GM23248 (cell line): ENCODE results near the gene DGKI. TPM values are rescaled to one million over a fixed set of nuclear protein-coding genes. Genes with fewer than 3 reads are reported as not detected.

Experiments
- DNase-seq: peaks from one replicate; pipeline ENCODE4 v3.0.0-alpha.2; 2015
- H2AFZ ChIP-seq: fragments of 200-600 bp; sonication (generic); 2 replicates; pipeline ENCODE4 v1.6.1; 2016; ENCODE audit warnings: antibody characterized with exemption
- H3F3A ChIP-seq: fragments of 200-600 bp; sonication (generic); 2 replicates; pipeline ENCODE4 v1.6.1; 2016; ENCODE audit warnings: mild to moderate bottlenecking, antibody characterized with exemption, mixed run types; ENCODE audit not compliant: insufficient read depth
- H3K27ac ChIP-seq: fragments of 200-600 bp; sonication (generic); 2 replicates; pipeline ENCODE4 v1.5.1; 2016; ENCODE audit warnings: mild to moderate bottlenecking
- H3K27me3 ChIP-seq: fragments of 200-600 bp; sonication (generic); replicated peaks from 2 replicates; pipeline ENCODE4 v1.6.1; 2016; ENCODE audit warnings: mild to moderate bottlenecking; ENCODE audit not compliant: insufficient read depth
- H3K36me3 ChIP-seq: fragments of 200-600 bp; sonication (generic); 2 replicates; pipeline ENCODE4 v1.6.1; 2016; ENCODE audit warnings: low read depth, mild to moderate bottlenecking
- H3K4me1 ChIP-seq: fragments of 200-600 bp; sonication (generic); 2 replicates; pipeline ENCODE4 v1.6.1; 2016; ENCODE audit warnings: mild to moderate bottlenecking; ENCODE audit not compliant: insufficient read depth
- H3K4me2 ChIP-seq: fragments of 200-600 bp; sonication (generic); one replicate; pipeline ENCODE4 v1.6.1; 2016; ENCODE audit warnings: mild to moderate bottlenecking; ENCODE audit not compliant: unreplicated experiment
- H3K4me3 ChIP-seq: fragments of 200-600 bp; sonication (generic); 2 replicates; pipeline ENCODE4 v1.5.1; 2016; ENCODE audit warnings: mild to moderate bottlenecking
- H3K79me2 ChIP-seq: fragments of 200-600 bp; sonication (generic); 2 replicates; pipeline ENCODE4 v1.6.1; 2016; ENCODE audit warnings: mild to moderate bottlenecking; ENCODE audit not compliant: insufficient read depth
- H3K9ac ChIP-seq: fragments of 200-600 bp; sonication (generic); 2 replicates; pipeline ENCODE4 v1.6.1; 2016; ENCODE audit warnings: mild to moderate bottlenecking
- H3K9me2 ChIP-seq: fragments of 200-600 bp; sonication (generic); 2 replicates; pipeline ENCODE4 v1.6.1; 2016; ENCODE audit warnings: mixed run types, mild to moderate bottlenecking, moderate library complexity; ENCODE audit not compliant: insufficient read depth
- H3K9me3 ChIP-seq: fragments of 200-600 bp; sonication (generic); one replicate; pipeline ENCODE4 v1.6.1; 2017; ENCODE audit warnings: low read depth
- H4K20me1 ChIP-seq: fragments of 200-600 bp; sonication (generic); 2 replicates; pipeline ENCODE4 v1.6.0; 2016; ENCODE audit not compliant: insufficient read depth
- EZH2 ChIP-seq: fragments of 200-600 bp; sonication (generic); IDR thresholded peaks from 2 replicates; pipeline ENCODE4 v1.6.1; 2018; ENCODE audit warnings: antibody characterized with exemption, mild to moderate bottlenecking; ENCODE audit not compliant: insufficient read depth, poor library complexity, severe bottlenecking
- EZH2phosphoT487 ChIP-seq: fragments of 200-600 bp; sonication (generic); IDR thresholded peaks from 2 replicates; pipeline ENCODE4 v1.6.1; 2018; ENCODE audit warnings: antibody characterized with exemption, moderate library complexity, mild to moderate bottlenecking, low read depth; ENCODE audit not compliant: insufficient read depth
- WGBS, 2 experiments: methylation state at CpG; one replicate each; pipeline ENCODE4 v1.1.6; 2015 to 2017; ENCODE audit warnings: low lambda C conversion rate in 2 of 2, low coverage in 1 of 2; ENCODE audit errors: missing lambda C conversion rate in 2 of 2; 5-methylcytosine and 5-hydroxymethylcytosine counted together
- in situ Hi-C: fragments of 300-500 bp; cut with MboI; formaldehyde crosslinking; loops from 2 replicates; pipeline ENCODE4 v1.15.0; 2020
- polyA plus RNA-seq: library from polyadenylated mRNA; unstranded; fragments of >200 nt; fragmentation: Nextera tagmentation; extraction: Ambion mirVana; gene quantifications from 2 replicates; pipeline ENCODE4 v1.2.1, GENCODE V29; 2016
- total RNA-seq: library from RNA; depleted of rRNA; stranded (reverse); fragments of >200 nt; shearing (Covaris generic); gene quantifications from 2 replicates; pipeline ENCODE4 v1.2.3, GENCODE V29; 2014

The DGKI gene
- total and polyA plus RNA-seq, 2 experiments from 2014 or later: 5.4 to 25.9 TPM

GRCh38 chr7:137684316-137684715 lies 162.5 kb downstream of the DGKI start:
- Histone ChIP-seq H3K4me3 (no peak overlapping the region), H3K9ac (no peak overlapping the region), H3K4me1 (peaks cover 88% of the 10 kb centered on the region), H3F3A (peaks cover 99% of the 10 kb centered on the region), H3K9me2 (no peaks in the 10 kb centered on the region), H3K9me3 (no peaks in the 10 kb centered on the region), H2AFZ (no peak overlapping the region), H3K36me3 (no peaks in the 10 kb centered on the region), H3K27me3 (no peaks in the 10 kb centered on the region), H3K4me2 (no peak overlapping the region), H3K79me2 (peaks cover 7% of the 10 kb centered on the region), H3K27ac (peak overlapping the region; percentile 97), H4K20me1 (no peaks in the 10 kb centered on the region)
- DNase-seq: no peak
- 85% methylated on average over 7 of the region's 7 CpGs for WGBS, 2 experiments
- in situ Hi-C loops: no loop called here
- no peak for TF ChIP-seq EZH2phosphoT487

GRCh38 chr7:137682596-137682995 lies 164.2 kb downstream of the DGKI start:
- Histone ChIP-seq H3K9me3 (no peaks in the 10 kb centered on the region), H3K27ac (peak overlapping the region; percentile 97), H3K9me2 (no peaks in the 10 kb centered on the region), H3K9ac (peak overlapping the region; percentile 81), H3K79me2 (peaks cover 15% of the 10 kb centered on the region), H3K4me2 (peak overlapping the region; percentile 66), H3K4me3 (peak overlapping the region; percentile 40), H3K27me3 (no peaks in the 10 kb centered on the region), H3F3A (peaks cover 82% of the 10 kb centered on the region), H3K36me3 (no peaks in the 10 kb centered on the region), H4K20me1 (no peaks in the 10 kb centered on the region), H2AFZ (no peak overlapping the region), H3K4me1 (peaks cover 71% of the 10 kb centered on the region)
- in situ Hi-C loops: no loop called here
- peak; percentile 93 for DNase-seq
- TF ChIP-seq EZH2: no peak
- TF ChIP-seq EZH2phosphoT487: no peak

- Histone ChIP-seq H3K9me3 (no peaks in the 10 kb centered on the region), H3K79me2 (peaks cover 15% of the 10 kb centered on the region), H3K27me3 (no peaks in the 10 kb centered on the region), H3K4me3 (peak overlapping the region; percentile 40), H3F3A (peaks cover 75% of the 10 kb centered on the region), H2AFZ (no peak overlapping the region), H4K20me1 (no peaks in the 10 kb centered on the region), H3K36me3 (no peaks in the 10 kb centered on the region), H3K9me2 (no peaks in the 10 kb centered on the region), H3K4me2 (peak overlapping the region; percentile 66), H3K27ac (peak overlapping the region; percentile 97), H3K9ac (peak overlapping the region; percentile 81), H3K4me1 (peaks cover 64% of the 10 kb centered on the region)
- TF ChIP-seq EZH2 (no peak), EZH2phosphoT487 (no peak)
- WGBS, 2 experiments: 21 to 26% methylated on average over 7 of the region's 7 CpGs
- peak; percentile 93 for DNase-seq
- in situ Hi-C loops: no loop called here
These were observed 164.9 kb downstream of the DGKI start for GRCh38 chr7:137681657-137682562.

- Histone ChIP-seq H3K4me1 (peaks cover 23% of the 10 kb centered on the region), H3K27ac (no peak overlapping the region), H3F3A (peaks cover 27% of the 10 kb centered on the region), H4K20me1 (no peaks in the 10 kb centered on the region), H3K27me3 (no peaks in the 10 kb centered on the region), H3K9me2 (no peaks in the 10 kb centered on the region), H2AFZ (no peak overlapping the region), H3K9ac (no peak overlapping the region), H3K4me3 (no peak overlapping the region), H3K36me3 (no peaks in the 10 kb centered on the region), H3K9me3 (no peaks in the 10 kb centered on the region), H3K4me2 (no peak overlapping the region), H3K79me2 (peaks cover 33% of the 10 kb centered on the region)
- DNase-seq: no peak
- in situ Hi-C loops: no loop called here
- TF ChIP-seq EZH2 (no peak), EZH2phosphoT487 (no peak)
- WGBS, 2 experiments: 89% methylated on average over 11 of the region's 11 CpGs
These were observed 172.0 kb downstream of the DGKI start for GRCh38 chr7:137674551-137675409.
